Keratinocyte (primary cell): ENCODE results near the gene AMBRA1. TPM values are rescaled to one million over a fixed set of nuclear protein-coding genes. Genes with fewer than 3 reads are reported as not detected.

Experiments used
- DNase-seq: peaks from one replicate; pipeline ENCODE4 v3.0.0-alpha.2; 2011; ENCODE audit warnings: low read depth, missing footprints, low spot score
- FAIRE-seq: peaks from 2 replicates; lab custom pipeline; 2011; peaks lifted over from hg19 to GRCh38; lab: Jason Lieb, UNC
- H2AFZ ChIP-seq: 2 replicates; pipeline ENCODE4 v1.6.0; 2012; ENCODE audit warnings: low read length, control low read depth, inconsistent platforms; ENCODE audit not compliant: control insufficient read depth
- H3K27ac ChIP-seq: 2 replicates; pipeline ENCODE4 v1.5.1; 2011; ENCODE audit warnings: low read length; ENCODE audit not compliant: control insufficient read depth, insufficient read depth
- H3K27me3 ChIP-seq: 3 replicates; pipeline ENCODE4 v1.6.0; 2011; ENCODE audit warnings: low read length; ENCODE audit not compliant: control insufficient read depth, insufficient read depth; ENCODE audit errors: extremely low read depth
- H3K36me3 ChIP-seq, 2 experiments: 2 replicates in 1 of 2; 3 replicates in 1 of 2; pipeline ENCODE4 v1.5.1; 2011; ENCODE audit warnings: low read length in 2 of 2, mild to moderate bottlenecking in 1 of 2; ENCODE audit not compliant: control insufficient read depth in 2 of 2, insufficient read depth in 2 of 2; ENCODE audit errors: extremely low read depth in 1 of 2
- H3K4me1 ChIP-seq: 3 replicates; pipeline ENCODE4 v1.5.1; 2011; ENCODE audit warnings: low read length; ENCODE audit not compliant: control insufficient read depth, insufficient read depth; ENCODE audit errors: extremely low read depth
- H3K4me2 ChIP-seq: 3 replicates; pipeline ENCODE4 v1.6.0; 2011; ENCODE audit warnings: low read depth, low read length; ENCODE audit not compliant: control insufficient read depth, insufficient read depth; ENCODE audit errors: extremely low read depth
- H3K4me3 ChIP-seq, 3 experiments: fragments of 200-600 bp in 1 of 3; sonication (generic) in 1 of 3; 2 replicates in 2 of 3; 3 replicates in 1 of 3; pipeline ENCODE4 v1.5.1; 2011 to 2016; ENCODE audit warnings: low read length in 3 of 3, mild to moderate bottlenecking in 3 of 3, control low read depth in 2 of 3, inconsistent platforms in 1 of 3, low read depth in 1 of 3, mixed read lengths in 1 of 3, mixed run types in 1 of 3, moderate library complexity in 1 of 3; ENCODE audit not compliant: control insufficient read depth in 2 of 3, insufficient read depth in 2 of 3; ENCODE audit errors: extremely low read depth in 1 of 3
- H3K79me2 ChIP-seq: 2 replicates; pipeline ENCODE4 v1.6.0; 2012; ENCODE audit warnings: low read length; ENCODE audit not compliant: control insufficient read depth, insufficient read depth
- H3K9ac ChIP-seq: 3 replicates; pipeline ENCODE4 v1.6.0; 2011; ENCODE audit warnings: low read length; ENCODE audit not compliant: control insufficient read depth, insufficient read depth; ENCODE audit errors: extremely low read depth
- H3K9me1 ChIP-seq: 3 replicates; pipeline ENCODE4 v1.6.0; 2011; ENCODE audit warnings: low read length; ENCODE audit not compliant: control insufficient read depth, insufficient read depth; ENCODE audit errors: extremely low read depth
- H3K9me3 ChIP-seq: 2 replicates; pipeline ENCODE4 v1.5.1; 2012; ENCODE audit warnings: low read depth, low read length; ENCODE audit not compliant: control insufficient read depth
- H4K20me1 ChIP-seq: 3 replicates; pipeline ENCODE4 v1.6.0; 2011; ENCODE audit warnings: low read length; ENCODE audit not compliant: control insufficient read depth, insufficient read depth; ENCODE audit errors: extremely low read depth
- EZH2 ChIP-seq: IDR thresholded peaks from one replicate; pipeline ENCODE4 v1.6.1; 2012; ENCODE audit warnings: inconsistent platforms, mild to moderate bottlenecking, low read length, moderate library complexity
- dilution Hi-C: fragments of 300-500 bp; cut with MboI; formaldehyde crosslinking; loops from one replicate; pipeline ENCODE4 v1.7.0; 2020; ENCODE audit warnings: low sequenced_read_pairs; ENCODE audit not compliant: extremely low pct_ligation_motif_present
- polyA plus RNA-seq, 5 experiments: library from polyadenylated mRNA; depleted of rRNA in 3 of 5; stranded (reverse) in 3 of 5; stranded (forward) in 1 of 5; unstranded in 1 of 5; fragments of >200 nt; gene quantifications; 1 replicate in 1 of 5; 2 replicates in 3 of 5; 3 replicates in 1 of 5; pipeline versions ENCODE4 v1.2.1 to v1.2.3, GENCODE V29; 2011 to 2012; ENCODE audit warnings: missing spikeins in 2 of 5, low read depth in 1 of 5, low replicate concordance in 1 of 5
- TF ChIP-seq, protein P1 (sequence below), 3 experiments: IDR thresholded peaks in 1 of 3; conservative IDR thresholded peaks in 1 of 3; optimal IDR thresholded peaks in 1 of 3; 2 replicates in 2 of 3; 3 replicates in 1 of 3; pipeline versions ENCODE3 to v1.5.1; 2011; ENCODE audit warnings: low read length in 3 of 3, mild to moderate bottlenecking in 3 of 3, moderate library complexity in 2 of 3, control low read depth in 1 of 3, inconsistent platforms in 1 of 3; ENCODE audit not compliant: insufficient read depth in 2 of 3; ENCODE audit errors: extremely low read depth in 1 of 3

The AMBRA1 gene
- polyA plus RNA-seq, 1 donor (not counting 4 experiments of a cell fraction or from before 2014, with no cell fraction given): 10.5 TPM

- H3K27ac ChIP-seq: no peak overlapping the region
- no peaks in the 10 kb centered on the region for H3K27me3 ChIP-seq
- peaks cover 17 to 28% of the 10 kb centered on the region in 2 experiments for H3K36me3 ChIP-seq
- H4K20me1 ChIP-seq: no peaks in the 10 kb centered on the region
- no peaks in the 10 kb centered on the region for H3K9me3 ChIP-seq
- H3K4me1 ChIP-seq: no peaks in the 10 kb centered on the region
- no peaks in the 10 kb centered on the region for H3K79me2 ChIP-seq
- H3K9ac ChIP-seq: no peak overlapping the region
- FAIRE-seq: no peak
- H2AFZ ChIP-seq: no peak overlapping the region
- no peaks in the 10 kb centered on the region for H3K9me1 ChIP-seq
- H3K4me3 ChIP-seq: no peak overlapping the region
- dilution Hi-C loops: no loop called here
- TF ChIP-seq, protein P1, sequence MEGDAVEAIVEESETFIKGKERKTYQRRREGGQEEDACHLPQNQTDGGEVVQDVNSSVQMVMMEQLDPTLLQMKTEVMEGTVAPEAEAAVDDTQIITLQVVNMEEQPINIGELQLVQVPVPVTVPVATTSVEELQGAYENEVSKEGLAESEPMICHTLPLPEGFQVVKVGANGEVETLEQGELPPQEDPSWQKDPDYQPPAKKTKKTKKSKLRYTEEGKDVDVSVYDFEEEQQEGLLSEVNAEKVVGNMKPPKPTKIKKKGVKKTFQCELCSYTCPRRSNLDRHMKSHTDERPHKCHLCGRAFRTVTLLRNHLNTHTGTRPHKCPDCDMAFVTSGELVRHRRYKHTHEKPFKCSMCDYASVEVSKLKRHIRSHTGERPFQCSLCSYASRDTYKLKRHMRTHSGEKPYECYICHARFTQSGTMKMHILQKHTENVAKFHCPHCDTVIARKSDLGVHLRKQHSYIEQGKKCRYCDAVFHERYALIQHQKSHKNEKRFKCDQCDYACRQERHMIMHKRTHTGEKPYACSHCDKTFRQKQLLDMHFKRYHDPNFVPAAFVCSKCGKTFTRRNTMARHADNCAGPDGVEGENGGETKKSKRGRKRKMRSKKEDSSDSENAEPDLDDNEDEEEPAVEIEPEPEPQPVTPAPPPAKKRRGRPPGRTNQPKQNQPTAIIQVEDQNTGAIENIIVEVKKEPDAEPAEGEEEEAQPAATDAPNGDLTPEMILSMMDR (optimal IDR thresholded peaks at IDR 0.05 in 1 of 3, IDR thresholded peaks at IDR 0.05 in 1 of 3, conservative IDR thresholded peaks at IDR 0.05 in 1 of 3; ENCODE audit: extremely low read depth in 1 of 3, insufficient read depth in 2 of 3, low read length in 3 of 3): no peak
- TF ChIP-seq EZH2: no peak
- no peak for DNase-seq
- no peak overlapping the region for H3K4me2 ChIP-seq
Measured at GRCh38 chr11:46404476-46405017, 189.3 kb downstream of the AMBRA1 start.

DNA sequence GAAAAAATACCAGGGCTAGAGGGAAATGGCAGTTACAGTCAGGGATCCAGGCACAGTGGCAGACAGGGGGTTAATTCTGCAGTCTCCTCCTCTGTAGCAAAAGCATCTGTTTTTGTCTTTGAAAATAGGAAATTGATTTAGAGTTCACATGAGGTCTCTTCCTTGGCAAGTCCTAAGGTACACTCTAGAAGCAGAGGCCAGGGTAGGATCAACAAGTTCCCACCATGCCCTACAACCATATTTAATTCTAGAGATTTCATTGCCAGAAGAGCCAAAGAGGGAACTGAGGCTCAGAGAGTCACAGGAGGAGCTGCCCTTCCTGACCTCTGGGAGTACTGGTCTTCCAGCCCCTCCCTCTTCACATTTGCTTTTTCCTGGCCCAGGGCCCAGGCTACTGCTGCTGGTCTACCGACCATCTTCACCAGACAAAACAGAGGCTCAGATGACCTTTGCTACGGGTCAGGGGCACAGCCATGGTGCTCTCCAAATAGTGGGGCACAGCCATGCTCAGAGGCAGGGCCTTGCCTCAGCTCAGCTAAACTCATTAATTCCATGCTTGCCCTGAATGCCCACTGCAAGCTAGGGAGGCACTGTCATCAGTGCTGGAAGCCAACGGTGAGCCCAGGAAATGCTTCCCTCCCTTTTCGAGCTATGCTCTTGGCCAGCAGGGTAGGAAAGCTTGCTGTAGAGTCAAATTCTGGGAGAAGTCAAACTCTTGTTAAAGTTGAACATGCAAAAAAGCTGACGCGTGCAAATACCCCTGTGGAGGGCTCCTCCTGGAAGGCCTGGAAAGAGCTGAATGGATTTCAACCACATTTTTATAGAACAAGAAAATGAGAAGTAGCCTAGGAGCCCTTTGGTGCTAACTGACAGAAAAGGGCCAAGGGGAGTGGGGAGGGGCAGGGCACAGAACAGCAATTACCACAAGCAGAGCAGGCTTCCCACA is 190.6 kb downstream of the AMBRA1 start:
- FAIRE-seq: no peak

More for the DNA sequence above, 190.6 kb downstream of the AMBRA1 start:
- no peaks in the 10 kb centered on the region for H3K79me2 ChIP-seq
- no peaks in the 10 kb centered on the region for H3K27me3 ChIP-seq
- DNase-seq: no peak
- H2AFZ ChIP-seq: no peak overlapping the region
- no peaks in the 10 kb centered on the region for H4K20me1 ChIP-seq
- H3K9me1 ChIP-seq: no peaks in the 10 kb centered on the region
- TF ChIP-seq EZH2: no peak
- TF ChIP-seq, protein P1 (optimal IDR thresholded peaks at IDR 0.05 in 1 of 3, IDR thresholded peaks at IDR 0.05 in 1 of 3, conservative IDR thresholded peaks at IDR 0.05 in 1 of 3; ENCODE audit: extremely low read depth in 1 of 3, insufficient read depth in 2 of 3, low read length in 3 of 3): no peak
- H3K9ac ChIP-seq: no peak overlapping the region
- no peaks in the 10 kb centered on the region for H3K4me1 ChIP-seq
- no peak overlapping the region for H3K4me3 ChIP-seq
- no peaks in the 10 kb centered on the region for H3K9me3 ChIP-seq
- peaks cover 9 to 22% of the 10 kb centered on the region in 2 experiments for H3K36me3 ChIP-seq
- no peak overlapping the region for H3K27ac ChIP-seq
- dilution Hi-C loops: no loop called here
- no peak overlapping the region for H3K4me2 ChIP-seq
